GM10266 (cell line): Measurements from ENCODE around the gene GAS2.

ENCODE experiments used
- DNase-seq: peaks from one replicate; pipeline ENCODE4 v3.0.0; 2012; ENCODE audit errors: extremely low spot score
- CTCF ChIP-seq: IDR thresholded peaks from 2 replicates; pipeline ENCODE4 v1.5.1; 2012; ENCODE audit warnings: mild to moderate bottlenecking, low read depth; ENCODE audit not compliant: control insufficient read depth, insufficient read depth; ENCODE audit errors: missing control alignments

Gene GAS2

GRCh38 chr11:22688914-22689313, 22.5 kb downstream of the GAS2 start:
- DNase-seq = no peak
- no peak for TF ChIP-seq CTCF

GRCh38 chr11:22690257-22690656, 23.8 kb downstream of the GAS2 start:
- no peak for DNase-seq
- TF ChIP-seq CTCF = no peak

- TF ChIP-seq CTCF = no peak
- no peak for DNase-seq
Measured at GRCh38 chr11:22690871-22691270, 24.5 kb downstream of the GAS2 start.

GRCh38 chr11:22699388-22699787, 33.0 kb downstream of the GAS2 start:
- TF ChIP-seq CTCF = no peak
- DNase-seq = no peak

GRCh38 chr11:22702031-22702430, 35.6 kb downstream of the GAS2 start:
- TF ChIP-seq CTCF = no peak
- DNase-seq = no peak

- DNase-seq = peak; percentile 10
- no peak for TF ChIP-seq CTCF
Measured at GRCh38 chr11:22703040-22703439, 36.6 kb downstream of the GAS2 start.

GRCh38 chr11:22703591-22703990, 37.2 kb downstream of the GAS2 start:
- DNase-seq = no peak
- no peak for TF ChIP-seq CTCF
